SK-N-SH (cell line): ENCODE measurements around the gene SCNN1B. TPM values are rescaled to one million over a fixed set of nuclear protein-coding genes. Genes with fewer than 3 reads are reported as not detected.

Experiments used
- CTCF ChIA-PET: fragments of 300-600, 350-600 bp; formaldehyde crosslinking; extraction: SDS; loops from one replicate; lab custom pipeline; 2021; lab: Yijun Ruan, JAX
- POLR2A ChIA-PET: fragments of 350-600 bp; sonication (Branson Sonifier 250); formaldehyde crosslinking; extraction: SDS; loops from one replicate; lab custom pipeline; 2020; ENCODE audit warnings: antibody characterized with exemption, inconsistent platforms; lab: Yijun Ruan, JAX
- DNase-seq: peaks from one replicate; pipeline ENCODE4 v3.0.0; 2012
- H2AFZ ChIP-seq: fragments of 200-600 bp; sonication (generic); 2 replicates; pipeline ENCODE4 v1.8.1; 2016; ENCODE audit warnings: antibody characterized with exemption, mild to moderate bottlenecking, low read depth
- H3F3A ChIP-seq: fragments of 200-600 bp; sonication (generic); replicated peaks from 2 replicates; pipeline ENCODE3; 2016; ENCODE audit warnings: antibody characterized with exemption, mild to moderate bottlenecking; ENCODE audit not compliant: insufficient read depth
- H3K27ac ChIP-seq, 2 experiments: fragments of 200-500 bp in 1 of 2; fragments of 200-600 bp in 1 of 2; sonication (Bioruptor generic) in 1 of 2; sonication (generic), shearing (Covaris generic) in 1 of 2; 2 replicates each; pipeline versions ENCODE4 v1.5.1 to v1.6.1; 2014 to 2016; ENCODE audit warnings: low read depth in 2 of 2, inconsistent platforms in 1 of 2, low read length in 1 of 2, mild to moderate bottlenecking in 1 of 2, mixed read lengths in 1 of 2
- H3K27me3 ChIP-seq: fragments of 200-600 bp; sonication (generic), shearing (Covaris generic); 2 replicates; pipeline ENCODE4 v1.6.1; 2016; ENCODE audit warnings: mixed run types; ENCODE audit not compliant: insufficient read depth
- H3K36me3 ChIP-seq, 2 experiments: fragments of 200-500 bp in 1 of 2; fragments of 200-600 bp in 1 of 2; sonication (Bioruptor generic) in 1 of 2; sonication (generic) in 1 of 2; replicated peaks in 1 of 2; 2 replicates each; pipeline versions ENCODE3 to v1.5.1; 2014 to 2016; ENCODE audit warnings: low read length in 1 of 2, mild to moderate bottlenecking in 1 of 2; ENCODE audit not compliant: insufficient read depth in 2 of 2, control insufficient read depth in 1 of 2
- H3K4me1 ChIP-seq, 2 experiments: fragments of 200-500 bp in 1 of 2; fragments of 200-600 bp in 1 of 2; sonication (Bioruptor generic) in 1 of 2; sonication (generic), shearing (Covaris generic) in 1 of 2; 2 replicates each; pipeline versions ENCODE4 v1.5.1 to v1.6.1; 2014 to 2016; ENCODE audit warnings: low read depth in 1 of 2, low read length in 1 of 2, mixed run types in 1 of 2; ENCODE audit not compliant: insufficient read depth in 2 of 2, control insufficient read depth in 1 of 2
- H3K4me2 ChIP-seq: fragments of 200-600 bp; sonication (generic), shearing (Covaris generic); 2 replicates; pipeline ENCODE4 v1.6.1; 2017; ENCODE audit warnings: mixed run types
- H3K4me3 ChIP-seq, 2 experiments: fragments of 200-500 bp in 1 of 2; fragments of 200-600 bp in 1 of 2; sonication (Bioruptor generic) in 1 of 2; sonication (generic), shearing (Covaris generic) in 1 of 2; 2 replicates each; pipeline versions ENCODE4 v1.5.1 to v1.8.1; 2014 to 2016; ENCODE audit warnings: low read depth in 2 of 2, inconsistent platforms in 1 of 2, low read length in 1 of 2, mild to moderate bottlenecking in 1 of 2, mixed read lengths in 1 of 2, moderate library complexity in 1 of 2
- H3K79me2 ChIP-seq: fragments of 200-600 bp; sonication (generic); 2 replicates; pipeline ENCODE4 v1.8.1; 2017; ENCODE audit warnings: mild to moderate bottlenecking; ENCODE audit not compliant: insufficient read depth
- H3K9ac ChIP-seq: fragments of 200-600 bp; sonication (generic); 2 replicates; pipeline ENCODE4 v1.6.1; 2017; ENCODE audit warnings: mixed run types
- H3K9me2 ChIP-seq: fragments of 200-600 bp; sonication (generic); 2 replicates; pipeline ENCODE4 v1.6.1; 2017; ENCODE audit warnings: mixed run types
- H3K9me3 ChIP-seq: fragments of 200-600 bp; sonication (generic); 2 replicates; pipeline ENCODE4 v1.6.1; 2017; ENCODE audit warnings: mixed run types, mild to moderate bottlenecking, moderate library complexity
- H4K20me1 ChIP-seq: fragments of 200-600 bp; sonication (generic); 2 replicates; pipeline ENCODE4 v1.6.1; 2017; ENCODE audit warnings: mild to moderate bottlenecking, mixed run types; ENCODE audit not compliant: insufficient read depth
- EP300 ChIP-seq, 2 experiments: IDR thresholded peaks; 2 replicates each; pipeline versions ENCODE4 v1.4.0 to v1.6.1; 2012; ENCODE audit warnings: borderline replicate concordance in 1 of 2, low read depth in 1 of 2, low read length in 1 of 2
- FOSL2 ChIP-seq: IDR thresholded peaks from 2 replicates; pipeline ENCODE4 v1.4.0; 2012; ENCODE audit warnings: low read depth, mild to moderate bottlenecking, moderate library complexity, borderline replicate concordance
- FOXJ3 ChIP-seq: sonication (generic); formaldehyde crosslinking; IDR thresholded peaks from 2 replicates; pipeline ENCODE4 v1.5.1; 2020; ENCODE audit warnings: mild to moderate bottlenecking, missing genetic modification reagents
- GATA2 ChIP-seq: sonication (generic); formaldehyde crosslinking; IDR thresholded peaks from 2 replicates; pipeline ENCODE4 v1.5.0; 2020; ENCODE audit warnings: mild to moderate bottlenecking, missing genetic modification reagents
- JUND ChIP-seq: IDR thresholded peaks from 2 replicates; pipeline ENCODE4 v1.4.0; 2012
- MXI1 ChIP-seq: IDR thresholded peaks from 2 replicates; pipeline ENCODE4 v1.6.1; 2012; ENCODE audit warnings: mild to moderate bottlenecking, low read depth, low read length, improper control_type of control experiment
- NRF1 ChIP-seq: IDR thresholded peaks from 2 replicates; pipeline ENCODE4 v1.6.1; 2012; ENCODE audit warnings: low read depth, mild to moderate bottlenecking, low read length
- RAD21 ChIP-seq: IDR thresholded peaks from 2 replicates; pipeline ENCODE4 v1.6.1; 2012; ENCODE audit warnings: mild to moderate bottlenecking, low read length
- RFX5 ChIP-seq: IDR thresholded peaks from 2 replicates; pipeline ENCODE4 v1.6.1; 2012; ENCODE audit warnings: mild to moderate bottlenecking, improper control_type of control experiment, low read length
- RXRA ChIP-seq: IDR thresholded peaks from 2 replicates; pipeline ENCODE4 v1.4.0; 2012; ENCODE audit warnings: low read depth, mild to moderate bottlenecking, borderline replicate concordance
- SIN3A ChIP-seq: IDR thresholded peaks from 2 replicates; pipeline ENCODE4 v1.6.1; 2012; ENCODE audit warnings: low read depth, mild to moderate bottlenecking, low read length, moderate library complexity, borderline replicate concordance
- TEAD4 ChIP-seq: IDR thresholded peaks from 2 replicates; pipeline ENCODE4 v1.4.0; 2012; ENCODE audit warnings: mild to moderate bottlenecking, borderline replicate concordance; ENCODE audit not compliant: insufficient read depth
- YY1 ChIP-seq: IDR thresholded peaks from 2 replicates; pipeline ENCODE4 v1.4.0; 2012; ENCODE audit warnings: low read depth, mild to moderate bottlenecking
- WGBS: methylation state at CpG from one replicate; pipeline ENCODE4 v1.1.6; 2017; ENCODE audit warnings: low lambda C conversion rate; 5-methylcytosine and 5-hydroxymethylcytosine counted together
- polyA plus RNA-seq, 3 experiments: library from polyadenylated mRNA; depleted of rRNA; stranded (reverse); fragments of >200 nt; gene quantifications; 2 replicates each; pipeline ENCODE4 v1.2.3, GENCODE V29; 2012
- TF ChIP-seq, protein P1 (sequence below): fragments of 150-350 bp; IDR thresholded peaks from 2 replicates; pipeline ENCODE4 v1.6.1; 2017; ENCODE audit warnings: antibody characterized with exemption, low read length, low read depth, borderline replicate concordance
- TF ChIP-seq, protein P2 (sequence below): IDR thresholded peaks from 2 replicates; pipeline ENCODE4 v1.4.0; 2012; ENCODE audit warnings: low read depth, borderline replicate concordance
- TF ChIP-seq, protein P3 (sequence below): fragments of 150-350 bp; IDR thresholded peaks from 2 replicates; pipeline ENCODE4 v1.6.1; 2016; ENCODE audit warnings: mild to moderate bottlenecking, low read depth, low read length
- TF ChIP-seq, protein P4 (sequence below): IDR thresholded peaks from 2 replicates; pipeline ENCODE4 v1.4.0; 2012; ENCODE audit warnings: low read depth, borderline replicate concordance

The SCNN1B gene
- polyA plus RNA-seq, 1 of the 3 experiments (the other 2 are of a cell fraction) = not detected

DNA sequence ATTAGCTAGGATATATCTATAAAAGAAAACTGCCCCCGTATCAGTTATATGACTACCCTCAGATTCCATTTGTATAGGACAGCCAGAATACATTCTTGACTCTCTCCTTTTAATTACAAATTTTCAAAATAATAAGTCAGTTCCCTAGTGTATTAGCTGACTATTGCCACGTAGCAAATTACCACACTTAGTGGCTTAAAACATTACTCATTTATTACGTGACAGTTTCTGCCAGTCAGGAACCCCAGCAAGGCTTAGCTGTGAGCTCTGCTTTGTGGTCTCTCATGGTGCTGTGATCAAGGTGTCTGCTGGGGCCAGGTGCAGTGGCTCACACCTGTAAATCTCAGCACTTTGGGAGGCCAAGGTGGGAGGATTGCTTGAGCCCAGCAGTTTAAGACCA lies 13.9 kb upstream of the SCNN1B start:
- Histone ChIP-seq H3K79me2 (no peaks in the 10 kb centered on the region), H3F3A (no peaks in the 10 kb centered on the region), H3K27me3 (peaks cover 6% of the 10 kb centered on the region; the same call in 1 of the 2 replicates), H3K36me3 (no peaks in the 10 kb centered on the region), H2AFZ (no peak overlapping the region), H3K4me1 (no peaks in the 10 kb centered on the region), H3K27ac (no peak overlapping the region), H3K4me2 (no peak overlapping the region), H4K20me1 (no peaks in the 10 kb centered on the region), H3K9me3 (no peaks in the 10 kb centered on the region), H3K9me2 (no peaks in the 10 kb centered on the region), H3K9ac (no peak overlapping the region), H3K4me3 (no peak overlapping the region)
- 16% methylated on average over 3 of the region's 3 CpGs for WGBS
- CTCF ChIA-PET = interaction anchor here (1.8 kb wide), 1 partner anchor 146 kb away, joined by 4 read pairs; no protein-coding TSS in a partner anchor
- POLR2A ChIA-PET = no interaction called here
- TF ChIP-seq, protein P1, sequence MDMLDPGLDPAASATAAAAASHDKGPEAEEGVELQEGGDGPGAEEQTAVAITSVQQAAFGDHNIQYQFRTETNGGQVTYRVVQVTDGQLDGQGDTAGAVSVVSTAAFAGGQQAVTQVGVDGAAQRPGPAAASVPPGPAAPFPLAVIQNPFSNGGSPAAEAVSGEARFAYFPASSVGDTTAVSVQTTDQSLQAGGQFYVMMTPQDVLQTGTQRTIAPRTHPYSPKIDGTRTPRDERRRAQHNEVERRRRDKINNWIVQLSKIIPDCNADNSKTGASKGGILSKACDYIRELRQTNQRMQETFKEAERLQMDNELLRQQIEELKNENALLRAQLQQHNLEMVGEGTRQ = no peak
- TF ChIP-seq FOXJ3 (CRISPR knock-in tag) (no peak), JUND (no peak), SIN3A (no peak), GATA2 (no peak)
- TF ChIP-seq, protein P2, sequence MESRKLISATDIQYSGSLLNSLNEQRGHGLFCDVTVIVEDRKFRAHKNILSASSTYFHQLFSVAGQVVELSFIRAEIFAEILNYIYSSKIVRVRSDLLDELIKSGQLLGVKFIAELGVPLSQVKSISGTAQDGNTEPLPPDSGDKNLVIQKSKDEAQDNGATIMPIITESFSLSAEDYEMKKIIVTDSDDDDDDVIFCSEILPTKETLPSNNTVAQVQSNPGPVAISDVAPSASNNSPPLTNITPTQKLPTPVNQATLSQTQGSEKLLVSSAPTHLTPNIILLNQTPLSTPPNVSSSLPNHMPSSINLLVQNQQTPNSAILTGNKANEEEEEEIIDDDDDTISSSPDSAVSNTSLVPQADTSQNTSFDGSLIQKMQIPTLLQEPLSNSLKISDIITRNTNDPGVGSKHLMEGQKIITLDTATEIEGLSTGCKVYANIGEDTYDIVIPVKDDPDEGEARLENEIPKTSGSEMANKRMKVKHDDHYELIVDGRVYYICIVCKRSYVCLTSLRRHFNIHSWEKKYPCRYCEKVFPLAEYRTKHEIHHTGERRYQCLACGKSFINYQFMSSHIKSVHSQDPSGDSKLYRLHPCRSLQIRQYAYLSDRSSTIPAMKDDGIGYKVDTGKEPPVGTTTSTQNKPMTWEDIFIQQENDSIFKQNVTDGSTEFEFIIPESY = no peak
- DNase-seq = no peak

DNA sequence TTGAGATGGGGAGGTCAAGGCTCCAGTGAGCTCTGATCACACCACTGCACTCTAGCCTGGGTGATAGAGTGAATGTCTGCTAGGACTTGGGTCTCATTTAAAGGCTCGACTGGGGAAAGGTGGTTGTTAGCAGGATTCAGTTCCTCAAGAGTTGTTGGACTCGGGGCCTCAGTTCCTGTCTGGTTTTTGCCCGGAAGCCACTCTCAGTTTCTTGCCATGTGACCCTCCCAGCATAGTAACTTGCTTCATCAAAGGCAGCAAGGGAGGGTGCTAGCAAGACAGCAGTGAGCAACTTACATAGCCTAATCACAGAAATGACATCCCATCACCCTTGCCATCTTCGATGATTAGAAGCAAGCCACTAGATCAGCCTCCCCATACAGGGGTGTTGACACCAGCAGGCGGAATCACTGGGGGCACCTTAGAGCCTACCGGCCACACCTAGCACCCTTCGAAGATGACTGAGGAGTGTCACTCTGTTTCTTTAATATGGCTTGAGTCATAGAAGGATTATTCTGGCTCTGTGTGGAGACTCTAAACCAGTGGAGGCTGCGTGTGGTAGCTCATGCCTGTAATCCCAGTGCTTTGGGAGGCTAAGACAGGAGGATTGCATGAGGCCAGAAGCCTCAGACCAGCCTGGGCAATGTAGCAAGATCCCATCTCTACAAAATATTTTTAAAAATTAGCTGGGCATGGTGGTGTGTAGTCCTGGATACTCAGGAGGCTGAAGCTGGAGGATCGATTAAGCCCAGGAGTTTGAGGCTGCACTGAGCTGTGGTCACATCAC lies 13.2 kb upstream of the SCNN1B start:
- H3K9ac ChIP-seq = no peak overlapping the region
- ChIA-PET CTCF (interaction anchor here (0.6 to 1.8 kb wide), 3 partner anchors 12 to 145 kb away, joined by 3 to 4 read pairs (median 3); no protein-coding TSS in a partner anchor), POLR2A (no interaction called here)
- H4K20me1 ChIP-seq = no peaks in the 10 kb centered on the region
- H3K27me3 ChIP-seq = peaks cover 6% of the 10 kb centered on the region; the same call in 1 of the 2 replicates
- H3K79me2 ChIP-seq = no peaks in the 10 kb centered on the region
- H3K9me3 ChIP-seq = no peaks in the 10 kb centered on the region
- no peaks in the 10 kb centered on the region for H3K9me2 ChIP-seq
- no peaks in the 10 kb centered on the region for H3K4me1 ChIP-seq
- no peak overlapping the region for H3K4me2 ChIP-seq
- no peak for DNase-seq
- 46% methylated on average over 6 of the region's 9 CpGs for WGBS
- H2AFZ ChIP-seq = no peak overlapping the region
- H3F3A ChIP-seq = no peaks in the 10 kb centered on the region
- no peaks in the 10 kb centered on the region for H3K36me3 ChIP-seq
- no peak overlapping the region for H3K4me3 ChIP-seq
- no peak overlapping the region for H3K27ac ChIP-seq
- TF ChIP-seq RXRA = no peak
- no peak for TF ChIP-seq RFX5
- TF ChIP-seq FOXJ3 (CRISPR knock-in tag) = no peak
- TF ChIP-seq YY1 = no peak
- TF ChIP-seq MXI1 = no peak
- no peak for TF ChIP-seq NRF1
- TF ChIP-seq, protein P3, sequence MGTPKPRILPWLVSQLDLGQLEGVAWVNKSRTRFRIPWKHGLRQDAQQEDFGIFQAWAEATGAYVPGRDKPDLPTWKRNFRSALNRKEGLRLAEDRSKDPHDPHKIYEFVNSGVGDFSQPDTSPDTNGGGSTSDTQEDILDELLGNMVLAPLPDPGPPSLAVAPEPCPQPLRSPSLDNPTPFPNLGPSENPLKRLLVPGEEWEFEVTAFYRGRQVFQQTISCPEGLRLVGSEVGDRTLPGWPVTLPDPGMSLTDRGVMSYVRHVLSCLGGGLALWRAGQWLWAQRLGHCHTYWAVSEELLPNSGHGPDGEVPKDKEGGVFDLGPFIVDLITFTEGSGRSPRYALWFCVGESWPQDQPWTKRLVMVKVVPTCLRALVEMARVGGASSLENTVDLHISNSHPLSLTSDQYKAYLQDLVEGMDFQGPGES = no peak
- TF ChIP-seq TEAD4 = no peak
- no peak for TF ChIP-seq EP300 (IDR thresholded peaks at IDR 0.05; ENCODE audit: borderline replicate concordance in 1 of 2, low read depth in 1 of 2, low read length in 1 of 2)
- TF ChIP-seq, protein P4, sequence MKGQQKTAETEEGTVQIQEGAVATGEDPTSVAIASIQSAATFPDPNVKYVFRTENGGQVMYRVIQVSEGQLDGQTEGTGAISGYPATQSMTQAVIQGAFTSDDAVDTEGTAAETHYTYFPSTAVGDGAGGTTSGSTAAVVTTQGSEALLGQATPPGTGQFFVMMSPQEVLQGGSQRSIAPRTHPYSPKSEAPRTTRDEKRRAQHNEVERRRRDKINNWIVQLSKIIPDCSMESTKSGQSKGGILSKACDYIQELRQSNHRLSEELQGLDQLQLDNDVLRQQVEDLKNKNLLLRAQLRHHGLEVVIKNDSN = no peak
- no peak for TF ChIP-seq RAD21
- TF ChIP-seq, protein P2 = no peak
- TF ChIP-seq FOSL2 = no peak
